K562 (cell line): ENCODE measurements around the gene ZP3. TPM values are rescaled to one million over a fixed set of nuclear protein-coding genes. Genes with fewer than 3 reads are reported as not detected.

Source experiments
- ATF7 ChIP-seq: fragments of 450-650 bp; IDR thresholded peaks from 2 replicates; pipeline ENCODE4 v1.7.1; 2014; ENCODE audit warnings: mild to moderate bottlenecking, moderate library complexity
- C11orf30 ChIP-seq: fragments of 450-650 bp; IDR thresholded peaks from 2 replicates; pipeline ENCODE4 v1.6.1; 2016; ENCODE audit warnings: low read depth, mild to moderate bottlenecking
- EP300 ChIP-seq: IDR thresholded peaks from 2 replicates; pipeline ENCODE4 v1.6.1; 2012; ENCODE audit warnings: low read length, improper control_type of control experiment
- FIP1L1 ChIP-seq: fragments of 200-400 bp; formaldehyde crosslinking; IDR thresholded peaks from 2 replicates; pipeline ENCODE4 v1.6.1; 2018; ENCODE audit warnings: mild to moderate bottlenecking, low read depth, low read length; ENCODE audit not compliant: poor library complexity, severe bottlenecking
- NR4A1 ChIP-seq, 2 experiments: fragments of 250-450 bp in 1 of 2; fragments of 450-650 bp in 1 of 2; sonication (Bioruptor Pico) in 1 of 2; IDR thresholded peaks; 2 replicates each; pipeline versions ENCODE4 v1.4.0 to v1.6.1; 2016 to 2020; ENCODE audit warnings: mild to moderate bottlenecking in 2 of 2, missing compliant biosample characterization in 1 of 2, missing genetic modification characterization in 1 of 2, moderate library complexity in 1 of 2
- RAD21 ChIP-seq, 2 experiments: fragments of 250-450 bp in 1 of 2; fragments of 450-650 bp in 1 of 2; sonication (Bioruptor Pico) in 1 of 2; formaldehyde crosslinking in 1 of 2; IDR thresholded peaks in 1 of 2; conservative IDR thresholded peaks in 1 of 2; 2 replicates each; pipeline versions ENCODE4 v1.4.0 to v1.8.0; 2020 to 2022; ENCODE audit warnings: mild to moderate bottlenecking in 2 of 2, moderate library complexity in 1 of 2
- RBM39 ChIP-seq: fragments of 200-400 bp; formaldehyde crosslinking; optimal IDR thresholded peaks from 2 replicates; pipeline ENCODE3; 2018; ENCODE audit warnings: low read depth, low read length
- SIN3B ChIP-seq: fragments of 450-650 bp; IDR thresholded peaks from 2 replicates; pipeline ENCODE4 v1.6.1; 2017; ENCODE audit warnings: low read depth, mild to moderate bottlenecking, moderate library complexity
- SMAD4 ChIP-seq: fragments of 250-450 bp; sonication (Bioruptor Pico); conservative IDR thresholded peaks from 2 replicates; pipeline ENCODE4 v1.8.0; 2021; ENCODE audit warnings: inconsistent platforms, mild to moderate bottlenecking, moderate library complexity
- SMARCA5 ChIP-seq: fragments of 450-650 bp; IDR thresholded peaks from 2 replicates; pipeline ENCODE4 v1.6.1; 2016
- ZNF277 ChIP-seq: fragments of 250-450 bp; sonication (Bioruptor Pico); IDR thresholded peaks from 2 replicates; pipeline ENCODE4 v1.8.0; 2022; ENCODE audit warnings: inconsistent platforms, mild to moderate bottlenecking, moderate library complexity, borderline replicate concordance
- ZNF436 ChIP-seq: fragments of 250-450, 450-650 bp; sonication (Bioruptor Pico); formaldehyde crosslinking; IDR thresholded peaks from 2 replicates; pipeline ENCODE4 v1.7.0; 2020; ENCODE audit warnings: mild to moderate bottlenecking
- polyA plus RNA-seq, 8 experiments: library from polyadenylated mRNA; depleted of rRNA in 4 of 8; stranded (reverse) in 5 of 8; unstranded in 3 of 8; fragments of >200 nt; fragmentation: Nextera tagmentation in 2 of 8; fragmentation: Illumina TruSeq in 1 of 8; extraction: Ambion mirVana in 2 of 8; extraction: Trizol in 1 of 8; gene quantifications; 2 replicates each; pipeline versions ENCODE4 v1.2.1 to v1.2.3, GENCODE V29; 2011 to 2014; ENCODE audit warnings: inconsistent platforms in 1 of 8, missing spikeins in 1 of 8
- total RNA-seq, 7 experiments: library from RNA; depleted of rRNA in 6 of 7; stranded (reverse); fragments of >200 nt in 6 of 7; fragmentation: Illumina TruSeq in 2 of 7; extraction: Trizol in 2 of 7; gene quantifications; 2 replicates each; pipeline versions ENCODE4 v1.2.1 to v1.2.3, GENCODE V29; 2011 to 2021; ENCODE audit warnings: low replicate concordance in 1 of 7
- TF ChIP-seq, protein P1 (sequence below): fragments of 450-650 bp; IDR thresholded peaks from 2 replicates; pipeline ENCODE4 v1.6.1; 2016; ENCODE audit warnings: mild to moderate bottlenecking, moderate library complexity
- TF ChIP-seq, protein P2 (sequence below): IDR thresholded peaks from 2 replicates; pipeline ENCODE4 v1.6.1; 2016; ENCODE audit warnings: missing genetic modification characterization, missing compliant biosample characterization

ZP3 gene
- total and polyA plus RNA-seq, 9 of the 15 experiments (the other 6 are each of a cell fraction or from before 2014, with no cell fraction given), result 1.4 to 3.8 (median 2.4) TPM

DNA sequence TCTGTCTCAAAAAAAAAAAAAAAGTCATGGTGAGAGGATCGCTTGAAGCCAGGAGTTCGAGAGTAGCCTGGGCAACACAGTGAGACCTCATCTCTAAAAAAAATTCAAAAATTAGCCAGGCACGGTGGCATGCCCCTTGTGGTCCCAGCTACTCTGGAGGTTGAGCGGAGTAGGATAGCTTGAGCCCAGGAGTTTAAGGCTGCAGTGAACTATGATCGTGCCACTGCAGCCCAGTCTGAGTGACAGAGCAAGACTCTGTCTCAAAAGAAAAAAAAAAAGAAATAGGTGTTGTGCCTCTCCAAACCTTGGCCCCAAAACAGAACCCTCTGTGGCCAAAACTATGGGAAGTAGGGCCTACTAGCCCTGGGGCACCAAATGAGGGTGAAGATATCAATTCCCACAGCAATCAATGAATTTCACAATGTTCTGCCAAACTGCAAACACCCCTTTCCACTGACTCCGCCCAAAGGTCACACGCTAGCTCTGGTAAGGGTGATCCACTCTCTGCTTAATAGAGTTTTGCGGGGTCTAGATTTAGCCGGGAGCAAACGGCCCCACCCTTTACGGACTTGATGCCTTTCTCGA is 32.1 kb upstream of the ZP3 start (continued):
- TF ChIP-seq, protein P1, sequence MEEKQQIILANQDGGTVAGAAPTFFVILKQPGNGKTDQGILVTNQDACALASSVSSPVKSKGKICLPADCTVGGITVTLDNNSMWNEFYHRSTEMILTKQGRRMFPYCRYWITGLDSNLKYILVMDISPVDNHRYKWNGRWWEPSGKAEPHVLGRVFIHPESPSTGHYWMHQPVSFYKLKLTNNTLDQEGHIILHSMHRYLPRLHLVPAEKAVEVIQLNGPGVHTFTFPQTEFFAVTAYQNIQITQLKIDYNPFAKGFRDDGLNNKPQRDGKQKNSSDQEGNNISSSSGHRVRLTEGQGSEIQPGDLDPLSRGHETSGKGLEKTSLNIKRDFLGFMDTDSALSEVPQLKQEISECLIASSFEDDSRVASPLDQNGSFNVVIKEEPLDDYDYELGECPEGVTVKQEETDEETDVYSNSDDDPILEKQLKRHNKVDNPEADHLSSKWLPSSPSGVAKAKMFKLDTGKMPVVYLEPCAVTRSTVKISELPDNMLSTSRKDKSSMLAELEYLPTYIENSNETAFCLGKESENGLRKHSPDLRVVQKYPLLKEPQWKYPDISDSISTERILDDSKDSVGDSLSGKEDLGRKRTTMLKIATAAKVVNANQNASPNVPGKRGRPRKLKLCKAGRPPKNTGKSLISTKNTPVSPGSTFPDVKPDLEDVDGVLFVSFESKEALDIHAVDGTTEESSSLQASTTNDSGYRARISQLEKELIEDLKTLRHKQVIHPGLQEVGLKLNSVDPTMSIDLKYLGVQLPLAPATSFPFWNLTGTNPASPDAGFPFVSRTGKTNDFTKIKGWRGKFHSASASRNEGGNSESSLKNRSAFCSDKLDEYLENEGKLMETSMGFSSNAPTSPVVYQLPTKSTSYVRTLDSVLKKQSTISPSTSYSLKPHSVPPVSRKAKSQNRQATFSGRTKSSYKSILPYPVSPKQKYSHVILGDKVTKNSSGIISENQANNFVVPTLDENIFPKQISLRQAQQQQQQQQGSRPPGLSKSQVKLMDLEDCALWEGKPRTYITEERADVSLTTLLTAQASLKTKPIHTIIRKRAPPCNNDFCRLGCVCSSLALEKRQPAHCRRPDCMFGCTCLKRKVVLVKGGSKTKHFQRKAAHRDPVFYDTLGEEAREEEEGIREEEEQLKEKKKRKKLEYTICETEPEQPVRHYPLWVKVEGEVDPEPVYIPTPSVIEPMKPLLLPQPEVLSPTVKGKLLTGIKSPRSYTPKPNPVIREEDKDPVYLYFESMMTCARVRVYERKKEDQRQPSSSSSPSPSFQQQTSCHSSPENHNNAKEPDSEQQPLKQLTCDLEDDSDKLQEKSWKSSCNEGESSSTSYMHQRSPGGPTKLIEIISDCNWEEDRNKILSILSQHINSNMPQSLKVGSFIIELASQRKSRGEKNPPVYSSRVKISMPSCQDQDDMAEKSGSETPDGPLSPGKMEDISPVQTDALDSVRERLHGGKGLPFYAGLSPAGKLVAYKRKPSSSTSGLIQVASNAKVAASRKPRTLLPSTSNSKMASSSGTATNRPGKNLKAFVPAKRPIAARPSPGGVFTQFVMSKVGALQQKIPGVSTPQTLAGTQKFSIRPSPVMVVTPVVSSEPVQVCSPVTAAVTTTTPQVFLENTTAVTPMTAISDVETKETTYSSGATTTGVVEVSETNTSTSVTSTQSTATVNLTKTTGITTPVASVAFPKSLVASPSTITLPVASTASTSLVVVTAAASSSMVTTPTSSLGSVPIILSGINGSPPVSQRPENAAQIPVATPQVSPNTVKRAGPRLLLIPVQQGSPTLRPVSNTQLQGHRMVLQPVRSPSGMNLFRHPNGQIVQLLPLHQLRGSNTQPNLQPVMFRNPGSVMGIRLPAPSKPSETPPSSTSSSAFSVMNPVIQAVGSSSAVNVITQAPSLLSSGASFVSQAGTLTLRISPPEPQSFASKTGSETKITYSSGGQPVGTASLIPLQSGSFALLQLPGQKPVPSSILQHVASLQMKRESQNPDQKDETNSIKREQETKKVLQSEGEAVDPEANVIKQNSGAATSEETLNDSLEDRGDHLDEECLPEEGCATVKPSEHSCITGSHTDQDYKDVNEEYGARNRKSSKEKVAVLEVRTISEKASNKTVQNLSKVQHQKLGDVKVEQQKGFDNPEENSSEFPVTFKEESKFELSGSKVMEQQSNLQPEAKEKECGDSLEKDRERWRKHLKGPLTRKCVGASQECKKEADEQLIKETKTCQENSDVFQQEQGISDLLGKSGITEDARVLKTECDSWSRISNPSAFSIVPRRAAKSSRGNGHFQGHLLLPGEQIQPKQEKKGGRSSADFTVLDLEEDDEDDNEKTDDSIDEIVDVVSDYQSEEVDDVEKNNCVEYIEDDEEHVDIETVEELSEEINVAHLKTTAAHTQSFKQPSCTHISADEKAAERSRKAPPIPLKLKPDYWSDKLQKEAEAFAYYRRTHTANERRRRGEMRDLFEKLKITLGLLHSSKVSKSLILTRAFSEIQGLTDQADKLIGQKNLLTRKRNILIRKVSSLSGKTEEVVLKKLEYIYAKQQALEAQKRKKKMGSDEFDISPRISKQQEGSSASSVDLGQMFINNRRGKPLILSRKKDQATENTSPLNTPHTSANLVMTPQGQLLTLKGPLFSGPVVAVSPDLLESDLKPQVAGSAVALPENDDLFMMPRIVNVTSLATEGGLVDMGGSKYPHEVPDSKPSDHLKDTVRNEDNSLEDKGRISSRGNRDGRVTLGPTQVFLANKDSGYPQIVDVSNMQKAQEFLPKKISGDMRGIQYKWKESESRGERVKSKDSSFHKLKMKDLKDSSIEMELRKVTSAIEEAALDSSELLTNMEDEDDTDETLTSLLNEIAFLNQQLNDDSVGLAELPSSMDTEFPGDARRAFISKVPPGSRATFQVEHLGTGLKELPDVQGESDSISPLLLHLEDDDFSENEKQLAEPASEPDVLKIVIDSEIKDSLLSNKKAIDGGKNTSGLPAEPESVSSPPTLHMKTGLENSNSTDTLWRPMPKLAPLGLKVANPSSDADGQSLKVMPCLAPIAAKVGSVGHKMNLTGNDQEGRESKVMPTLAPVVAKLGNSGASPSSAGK, result no peak
- TF ChIP-seq NR4A1 (CRISPR knock-in tag; IDR thresholded peaks at IDR 0.05) (no peak), NR4A1 (tag; IDR thresholded peaks at IDR 0.05) (no peak), FIP1L1 (no peak), SIN3B (no peak), ZNF277 (no peak), EP300 (no peak), SMAD4 (CRISPR knock-in tag) (no peak), C11orf30 (no peak), ZNF436 (CRISPR knock-in tag) (no peak), SMARCA5 (no peak), RBM39 (no peak), ATF7 (no peak), RAD21 (CRISPR knock-in tag; conservative IDR thresholded peaks at IDR 0.05 in 1 of 2, IDR thresholded peaks at IDR 0.05 in 1 of 2) (no peak)
- TF ChIP-seq, protein P2, sequence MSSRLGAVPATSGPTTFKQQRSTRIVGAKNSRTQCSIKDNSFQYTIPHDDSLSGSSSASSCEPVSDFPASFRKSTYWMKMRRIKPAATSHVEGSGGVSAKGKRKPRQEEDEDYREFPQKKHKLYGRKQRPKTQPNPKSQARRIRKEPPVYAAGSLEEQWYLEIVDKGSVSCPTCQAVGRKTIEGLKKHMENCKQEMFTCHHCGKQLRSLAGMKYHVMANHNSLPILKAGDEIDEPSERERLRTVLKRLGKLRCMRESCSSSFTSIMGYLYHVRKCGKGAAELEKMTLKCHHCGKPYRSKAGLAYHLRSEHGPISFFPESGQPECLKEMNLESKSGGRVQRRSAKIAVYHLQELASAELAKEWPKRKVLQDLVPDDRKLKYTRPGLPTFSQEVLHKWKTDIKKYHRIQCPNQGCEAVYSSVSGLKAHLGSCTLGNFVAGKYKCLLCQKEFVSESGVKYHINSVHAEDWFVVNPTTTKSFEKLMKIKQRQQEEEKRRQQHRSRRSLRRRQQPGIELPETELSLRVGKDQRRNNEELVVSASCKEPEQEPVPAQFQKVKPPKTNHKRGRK (tag), result no peak
